HL-60/S4 treated with phorbol 12-myristate 13-acetate at 8.2 ng/mL for 4 days and 3 days (cell line): ENCODE measurements around the gene ID1.
"Not testable (repeated sequence)": the region's sequence is repeated elsewhere in the genome, so short reads cannot be mapped to it uniquely, and the experiment has no call there.

Source experiments
- in situ Hi-C: fragments of 300-500 bp; cut with MboI; formaldehyde crosslinking; loops from 2 replicates; pipeline ENCODE4 v1.15.0; 2022; ENCODE audit warnings: low sequenced_read_pairs

ID1 gene

DNA sequence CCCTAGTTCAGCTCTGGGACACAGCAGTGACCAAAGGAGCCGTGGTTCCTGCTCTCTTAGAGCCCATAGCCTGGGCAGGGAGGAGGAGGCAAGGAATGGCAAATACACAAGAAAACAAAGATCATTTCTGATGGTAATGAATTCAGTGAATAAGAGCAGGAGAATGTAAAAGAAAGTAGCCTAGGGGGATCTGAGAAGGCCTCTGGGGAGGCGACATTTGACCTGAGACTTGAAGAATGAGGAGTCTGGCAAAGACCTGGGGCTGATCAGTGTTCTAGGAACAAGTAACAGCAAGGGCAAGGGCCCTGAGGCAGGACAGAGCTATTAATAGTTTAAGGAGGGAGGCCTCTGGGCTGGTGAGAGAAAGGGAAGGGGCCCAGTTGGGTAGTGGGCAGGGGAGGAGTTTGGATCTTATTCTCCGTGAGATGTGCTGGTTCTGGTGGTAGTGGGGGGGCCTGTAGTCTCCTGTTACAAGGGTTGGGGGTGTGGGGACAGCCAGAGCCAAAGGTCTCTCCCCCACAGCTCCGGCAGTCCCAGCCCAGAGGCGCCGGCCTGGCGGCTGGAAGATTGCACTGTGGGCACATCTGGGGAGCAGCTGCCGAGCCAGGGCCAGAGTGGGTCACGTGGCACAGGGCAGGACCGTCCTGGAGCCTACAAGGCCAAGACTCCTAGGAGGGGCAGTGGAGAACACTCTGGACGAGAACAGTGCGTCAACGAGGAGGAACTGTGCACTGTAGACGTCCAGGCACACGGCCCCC lies 9.3 kb upstream of the ID1 start:
- in situ Hi-C loops, result loop anchor here (25.0 kb wide), 1 partner anchor 141 kb away; the partner anchor contains the start of gene TPX2

DNA sequence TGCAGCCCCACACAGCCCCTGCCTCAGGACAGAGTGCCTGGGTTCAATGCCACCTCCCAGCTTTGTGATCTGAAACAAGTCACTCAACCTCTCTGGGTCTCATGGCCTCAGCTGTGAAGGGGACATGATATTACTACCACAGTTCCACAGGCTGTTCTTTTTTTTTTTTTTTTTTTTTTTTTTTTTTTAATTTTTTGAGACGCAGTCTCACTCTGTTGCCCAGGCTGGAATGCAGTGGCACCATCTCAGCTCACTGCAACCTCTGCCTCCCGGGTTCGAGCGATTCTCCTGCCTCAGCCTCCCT lies 8.7 kb upstream of the ID1 start:
- in situ Hi-C loops, result loop anchor here (25.0 kb wide), 1 partner anchor 141 kb away; the partner anchor contains the start of gene TPX2

DNA sequence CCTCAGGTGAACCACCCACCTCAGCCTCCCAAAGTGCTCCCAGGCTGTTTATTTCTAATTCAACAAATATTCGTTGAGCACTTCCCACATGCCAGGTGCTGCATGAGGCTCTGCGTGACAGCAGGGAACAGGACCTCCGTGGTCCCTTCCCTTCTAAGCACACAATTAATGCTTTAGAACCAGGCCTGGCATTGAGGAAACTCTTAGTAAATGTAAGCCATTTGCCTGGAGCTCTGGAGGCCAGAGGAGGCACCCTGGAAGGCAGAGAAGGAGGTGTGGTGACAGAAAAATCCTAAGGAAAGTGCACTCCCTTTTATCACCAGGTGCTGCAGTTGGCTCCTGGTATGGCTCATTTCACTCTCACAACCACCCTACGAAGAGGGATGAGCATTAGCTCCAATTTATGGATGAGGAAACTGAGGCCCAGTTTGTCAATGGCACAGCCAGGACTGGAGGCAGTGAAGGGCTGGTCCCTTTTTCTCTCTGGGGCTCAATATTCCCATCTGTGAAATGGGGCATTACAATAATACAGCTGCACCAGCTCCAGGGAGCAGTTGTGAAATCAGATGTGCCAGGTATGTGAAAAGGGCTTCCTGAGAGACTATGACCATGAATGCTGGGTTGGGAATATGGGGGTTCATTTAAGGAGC lies 8.1 kb upstream of the ID1 start:
- in situ Hi-C loops, result loop anchor here (25.0 kb wide), 1 partner anchor 140 kb away; the partner anchor contains the start of gene TPX2

DNA sequence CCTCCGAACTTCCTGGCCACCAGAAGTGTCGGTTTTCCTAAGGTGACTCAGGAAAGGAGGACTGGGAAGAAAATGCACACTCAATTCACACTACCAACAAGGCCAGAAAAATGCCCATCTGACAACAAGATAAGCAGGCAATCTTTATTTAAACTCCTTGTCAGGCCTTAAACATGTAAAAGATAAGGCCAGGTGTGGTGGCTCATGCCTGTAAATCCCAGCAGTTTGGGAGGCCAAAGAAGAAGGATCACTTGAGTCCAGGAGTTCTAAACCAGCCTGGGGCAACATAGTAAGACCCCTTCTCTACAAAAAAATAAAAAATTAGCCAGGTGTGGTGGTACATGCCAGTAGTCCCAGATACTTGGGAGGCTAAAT lies 7.6 kb upstream of the ID1 start:
- in situ Hi-C loops, result loop anchor here (25.0 kb wide), 1 partner anchor 140 kb away; the partner anchor contains the start of gene TPX2

DNA sequence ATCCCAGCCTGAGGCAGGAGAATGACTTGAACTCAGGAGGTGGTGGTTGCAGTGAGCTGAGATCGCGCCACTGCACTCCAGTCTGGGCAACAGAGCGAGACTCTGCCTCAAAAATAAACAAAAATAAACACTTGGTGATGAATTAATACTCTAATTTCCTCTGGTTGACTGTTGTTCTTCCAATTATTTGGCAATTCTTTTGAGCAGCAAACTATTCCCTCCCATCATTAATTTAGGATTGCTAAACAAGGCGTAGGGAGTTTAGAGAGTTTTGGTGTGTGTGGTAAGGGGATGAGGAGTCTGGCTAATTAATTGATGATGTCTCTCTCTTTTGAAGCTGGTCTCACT lies 2.7 kb upstream of the ID1 start:
- in situ Hi-C loops, result no loop called here

DNA sequence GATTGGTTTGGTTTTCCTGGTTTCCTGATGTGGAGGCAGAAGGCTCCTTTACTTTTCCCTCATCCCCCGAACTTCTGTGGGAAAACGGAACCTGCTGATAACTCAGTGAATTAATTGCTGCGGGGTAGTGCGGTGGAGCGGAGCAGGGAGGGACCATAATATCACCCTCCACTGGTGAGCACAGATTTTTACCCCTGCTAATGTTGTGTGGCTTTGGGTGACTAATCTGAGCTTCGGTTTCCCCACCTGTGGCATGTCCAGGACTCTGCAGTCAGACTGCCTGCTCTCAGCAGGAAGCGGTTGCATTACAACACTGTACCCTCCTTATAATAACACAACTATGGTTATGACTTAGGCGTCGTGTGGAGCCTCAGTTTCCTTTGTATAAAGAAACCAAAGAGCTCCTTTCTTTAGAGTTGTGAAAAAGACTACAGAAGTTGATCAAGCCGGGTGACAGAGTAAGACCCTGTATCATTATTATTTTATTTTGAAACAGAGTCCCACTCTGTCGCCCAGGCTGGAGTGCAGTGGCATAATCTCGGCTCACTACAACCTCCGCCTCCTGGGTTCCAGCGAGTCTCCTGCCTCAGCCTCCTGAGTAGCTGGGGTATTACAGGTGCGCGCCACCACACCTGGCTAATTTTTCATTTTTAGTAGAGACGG lies 2.2 kb upstream of the ID1 start:
- in situ Hi-C loops, result no loop called here

DNA sequence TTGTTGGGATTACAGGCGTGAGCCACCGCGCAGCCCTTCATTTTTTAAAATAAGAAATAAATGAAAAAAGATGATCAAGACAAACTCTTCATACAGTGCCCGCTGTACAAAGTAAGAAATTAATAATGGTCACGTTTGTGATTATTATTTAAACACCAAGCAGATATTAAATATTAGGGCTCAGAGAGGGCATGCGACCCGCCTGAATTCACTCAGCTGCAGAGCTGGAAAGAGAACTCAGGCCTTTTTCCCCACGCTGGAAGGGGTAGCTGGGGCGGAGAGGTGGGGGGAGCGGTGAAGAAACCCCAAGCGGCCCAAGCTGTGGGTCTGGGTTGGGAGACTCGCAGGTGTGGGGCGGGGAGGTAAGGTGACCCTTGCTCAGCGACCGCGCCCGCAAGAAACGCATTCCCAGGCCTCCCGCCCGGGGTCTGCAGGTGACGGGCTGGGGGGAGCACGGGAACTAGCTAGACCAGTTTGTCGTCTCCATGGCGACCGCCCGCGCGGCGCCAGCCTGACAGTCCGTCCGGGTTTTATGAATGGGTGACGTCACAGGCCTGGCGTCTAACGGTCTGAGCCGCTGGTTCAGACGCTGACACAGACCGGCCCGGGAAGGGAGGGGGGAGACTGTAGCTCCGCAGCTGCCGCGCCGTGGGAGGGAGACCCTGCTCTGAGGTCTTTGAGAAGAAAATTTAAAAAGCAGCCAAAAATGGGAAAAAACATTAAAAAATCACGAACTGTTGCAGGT lies 1.1 kb upstream of the ID1 start:
- in situ Hi-C loops, result no loop called here

DNA sequence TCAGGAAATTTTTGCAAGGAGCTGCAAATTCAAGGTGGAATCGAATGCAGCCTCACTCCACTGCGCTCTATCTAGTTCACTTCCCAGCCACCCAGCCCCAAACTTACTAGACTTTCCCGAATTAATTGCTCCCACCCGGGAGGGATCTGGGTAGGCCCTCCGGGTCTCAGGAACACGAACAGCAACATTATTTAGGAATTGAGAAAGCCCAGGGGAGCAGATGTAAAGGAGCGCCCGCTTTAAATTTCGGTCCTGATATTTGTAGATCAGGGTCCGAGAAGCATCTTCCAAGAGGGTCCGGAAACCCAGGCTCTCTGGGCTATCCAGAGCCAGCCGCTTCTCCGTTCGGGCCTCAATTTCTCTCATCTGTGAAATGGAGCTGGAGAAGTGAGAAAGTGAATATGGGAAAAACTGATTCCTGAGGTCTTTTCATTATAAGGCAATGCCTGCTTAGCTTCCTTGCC lies 490 bp upstream of the ID1 start:
- in situ Hi-C loops, result no loop called here

DNA sequence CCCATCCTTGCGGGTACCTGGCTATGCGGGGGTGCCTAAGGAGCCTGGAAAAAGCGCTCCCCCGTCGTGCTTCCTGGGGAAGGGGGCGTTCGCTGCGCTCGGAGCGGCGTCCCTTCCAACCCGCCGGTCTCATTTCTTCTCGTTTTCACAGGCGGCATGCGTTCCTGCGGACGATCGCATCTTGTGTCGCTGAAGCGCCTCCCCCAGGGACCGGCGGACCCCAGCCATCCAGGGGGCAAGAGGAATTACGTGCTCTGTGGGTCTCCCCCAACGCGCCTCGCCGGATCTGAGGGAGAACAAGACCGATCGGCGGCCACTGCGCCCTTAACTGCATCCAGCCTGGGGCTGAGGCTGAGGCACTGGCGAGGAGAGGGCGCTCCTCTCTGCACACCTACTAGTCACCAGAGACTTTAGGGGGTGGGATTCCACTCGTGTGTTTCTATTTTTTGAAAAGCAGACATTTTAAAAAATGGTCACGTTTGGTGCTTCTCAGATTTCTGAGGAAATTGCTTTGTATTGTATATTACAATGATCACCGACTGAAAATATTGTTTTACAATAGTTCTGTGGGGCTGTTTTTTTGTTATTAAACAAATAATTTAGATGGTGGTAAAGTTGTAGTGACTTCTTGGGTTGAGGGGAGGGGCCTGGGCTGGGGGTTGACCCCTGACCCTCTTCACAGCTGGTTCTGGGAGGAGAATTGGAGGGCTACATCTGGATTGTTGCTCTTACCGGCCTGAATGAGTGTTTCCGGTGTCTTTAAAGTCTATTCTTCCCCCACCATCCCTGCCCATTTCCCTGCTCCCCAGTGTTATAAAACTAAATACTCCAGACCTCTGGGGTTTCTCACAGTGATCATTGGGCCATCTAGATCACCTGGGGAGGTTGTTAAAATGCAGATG lies 1.1 kb downstream of the ID1 start:
- in situ Hi-C loops, result no loop called here

DNA sequence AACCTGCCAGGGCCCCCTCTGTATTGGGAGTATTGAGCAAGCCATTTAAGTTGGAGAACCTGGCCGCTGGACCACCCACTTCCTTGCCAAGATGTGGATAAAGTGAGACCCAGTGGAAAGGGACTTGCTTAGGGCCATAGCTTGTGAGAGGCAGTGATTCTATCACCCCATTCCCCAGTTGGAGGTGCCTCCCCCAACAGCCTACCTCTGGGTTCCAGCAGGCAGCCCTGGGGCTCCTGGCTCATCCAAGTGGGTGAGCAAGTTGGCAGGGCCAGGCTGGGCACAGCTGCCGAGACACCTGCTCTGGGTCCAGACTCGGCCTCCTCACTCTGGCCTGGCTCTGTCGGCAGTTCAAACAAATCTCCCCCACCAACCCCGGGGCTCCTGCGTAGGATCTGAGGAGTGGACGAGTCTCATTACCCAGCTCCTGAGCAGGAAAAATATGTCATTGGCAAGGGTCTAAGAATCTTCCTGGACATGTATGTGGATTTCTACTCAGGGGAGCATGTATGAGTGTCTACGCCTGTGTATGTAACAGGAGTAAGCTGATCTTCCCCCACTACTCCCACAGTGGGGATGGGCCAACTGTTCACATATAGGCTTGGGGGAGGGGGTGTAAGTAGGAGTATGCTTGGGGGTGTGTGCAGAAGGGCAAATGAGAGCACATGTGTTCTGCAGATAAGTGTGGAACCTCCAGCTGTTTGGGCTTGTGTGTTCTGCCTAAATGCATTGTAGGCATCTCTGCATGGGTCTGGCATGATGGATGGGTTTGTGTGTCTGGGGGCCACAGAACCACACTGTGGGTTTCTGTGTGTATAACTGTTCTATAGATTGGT lies 1.9 kb downstream of the ID1 start:
- in situ Hi-C loops, result no loop called here

DNA sequence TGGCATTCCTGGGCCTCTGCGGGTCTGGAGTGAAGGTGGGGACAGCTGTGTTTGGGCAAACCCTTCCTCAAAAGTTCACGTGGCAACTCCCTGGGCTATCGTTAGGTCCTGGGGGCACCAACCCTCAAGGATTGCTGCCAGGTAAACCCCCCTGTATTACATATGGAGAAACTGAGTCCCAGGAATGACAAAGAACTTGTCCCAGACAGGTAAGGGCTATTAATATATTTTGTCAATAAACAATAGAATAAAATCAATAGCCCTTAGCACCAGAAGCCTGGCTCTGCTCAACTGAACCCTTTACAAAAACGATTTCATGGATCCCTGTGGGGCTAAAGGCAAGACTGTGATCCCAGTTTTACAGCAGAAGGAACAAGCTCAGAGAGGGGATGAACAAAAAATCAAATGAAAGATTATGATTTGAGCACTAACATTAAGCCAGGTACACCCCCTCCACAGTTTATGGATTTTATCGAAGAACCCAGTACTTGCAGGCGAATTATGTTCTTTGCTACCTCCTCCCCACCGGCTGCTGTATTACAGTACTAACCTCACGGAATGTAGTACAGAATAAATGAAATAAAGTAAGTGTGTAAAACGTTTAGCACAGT lies 2.7 kb downstream of the ID1 start:
- in situ Hi-C loops, result no loop called here

DNA sequence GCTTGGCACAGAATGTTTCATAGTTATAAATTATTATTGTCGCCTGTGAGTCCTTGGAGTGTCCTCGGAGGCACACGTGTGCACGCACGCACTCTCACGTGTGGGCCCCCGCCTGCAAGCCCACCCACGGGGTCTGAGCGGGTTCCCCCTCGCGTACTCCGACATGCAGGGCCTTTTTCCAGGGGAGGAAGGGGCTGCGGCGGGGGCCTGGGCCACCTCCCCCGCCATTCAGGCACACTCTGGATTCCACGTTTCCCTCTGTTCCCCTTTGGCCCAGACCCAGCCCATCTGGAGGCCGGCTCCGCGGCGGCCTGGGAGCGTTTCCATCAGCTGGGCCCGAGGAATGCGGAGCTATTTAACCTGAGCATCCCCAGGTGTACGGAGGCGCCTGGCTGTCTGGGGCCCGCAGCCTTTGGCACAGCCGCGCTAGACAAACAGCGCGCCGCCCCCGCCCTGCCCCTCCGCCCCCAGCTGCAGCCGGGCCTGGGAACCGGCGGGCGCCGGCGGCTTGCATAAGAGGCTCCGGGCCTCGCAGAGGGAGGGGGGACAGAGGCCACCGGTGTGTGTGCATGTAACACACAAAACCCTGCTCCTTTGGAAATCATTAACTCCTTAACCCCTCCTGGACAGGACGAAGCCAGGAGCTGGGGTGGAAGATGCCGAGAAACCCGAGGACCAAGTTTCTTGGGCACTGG lies 3.3 kb downstream of the ID1 start:
- in situ Hi-C loops, result no loop called here

DNA sequence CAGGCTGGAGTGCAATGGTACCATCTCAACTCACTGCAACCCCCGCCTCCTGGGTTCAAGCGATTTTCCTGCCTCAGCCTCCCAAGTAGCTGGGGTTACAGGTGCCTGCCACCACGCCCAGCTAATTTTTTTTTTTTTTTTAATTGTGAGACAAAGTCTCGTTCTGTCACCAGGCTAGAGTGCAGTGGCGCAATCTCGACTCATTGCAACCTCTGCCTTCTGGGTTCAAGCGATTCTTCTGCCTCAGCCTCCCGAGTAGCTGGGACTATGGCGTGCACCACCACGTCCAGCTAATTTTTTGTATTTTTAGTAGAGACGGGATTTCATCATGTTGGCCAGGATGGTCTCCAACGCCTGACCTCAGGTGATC lies 7.2 kb downstream of the ID1 start:
- in situ Hi-C loops, result loop anchor here (10.0 kb wide), 1 partner anchor 47 kb away; no protein-coding TSS in a partner anchor

DNA sequence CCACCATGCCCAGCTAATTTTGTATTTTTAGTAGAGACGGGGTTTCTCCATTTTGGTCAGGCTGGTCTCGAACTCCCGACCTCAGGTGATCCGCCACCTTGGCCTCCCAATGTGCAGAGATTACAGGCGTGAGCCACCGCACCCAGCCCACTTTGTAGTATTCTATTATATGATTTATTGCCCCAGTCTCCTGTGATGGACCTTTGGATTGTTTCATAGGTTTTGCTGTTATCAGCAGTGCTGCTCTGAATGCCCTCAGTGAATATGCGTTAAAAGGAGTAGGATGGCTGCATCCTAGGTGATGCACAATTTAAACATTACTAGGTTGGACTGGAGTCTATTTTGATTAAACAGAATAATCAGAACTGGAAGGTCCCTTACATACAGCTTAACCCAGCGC lies 10.3 kb downstream of the ID1 start:
- in situ Hi-C loops, result loop anchor here (10.0 kb wide), 1 partner anchor 51 kb away; no protein-coding TSS in a partner anchor

DNA sequence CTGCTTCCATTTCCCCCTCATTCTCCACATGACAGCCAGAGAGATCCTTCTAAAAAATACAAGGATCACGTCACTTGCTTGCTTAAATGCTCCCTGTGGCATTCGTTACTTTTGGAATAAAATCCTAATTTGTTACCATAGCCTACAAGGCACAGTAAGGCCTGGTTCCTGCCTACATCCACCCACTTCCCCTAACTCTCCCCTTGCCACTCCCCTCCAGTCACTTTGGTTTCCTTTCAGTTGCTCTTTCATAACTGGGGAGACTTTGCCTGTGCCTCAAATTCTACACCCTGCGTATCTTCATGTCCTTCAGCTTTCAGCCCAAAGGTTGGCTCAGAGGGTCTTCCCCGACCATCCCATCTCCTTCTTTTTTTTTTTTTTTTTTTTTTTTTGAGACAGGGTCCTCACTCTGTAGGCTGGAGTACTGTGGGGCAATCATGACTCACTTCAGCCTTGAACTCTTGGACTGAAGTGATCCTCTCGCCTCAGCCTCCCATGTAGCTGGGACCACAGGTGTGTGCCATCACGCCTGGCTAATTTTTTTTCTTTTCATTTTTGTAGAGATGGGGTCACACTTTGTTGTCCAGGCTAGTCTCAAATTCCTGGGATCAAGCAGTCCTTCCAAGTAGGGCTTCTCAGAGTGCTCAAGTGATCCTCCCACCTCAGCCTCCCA lies 12.5 kb downstream of the ID1 start:
- in situ Hi-C loops, result loop anchor here (10.0 kb wide), 1 partner anchor 53 kb away; no protein-coding TSS in a partner anchor

DNA sequence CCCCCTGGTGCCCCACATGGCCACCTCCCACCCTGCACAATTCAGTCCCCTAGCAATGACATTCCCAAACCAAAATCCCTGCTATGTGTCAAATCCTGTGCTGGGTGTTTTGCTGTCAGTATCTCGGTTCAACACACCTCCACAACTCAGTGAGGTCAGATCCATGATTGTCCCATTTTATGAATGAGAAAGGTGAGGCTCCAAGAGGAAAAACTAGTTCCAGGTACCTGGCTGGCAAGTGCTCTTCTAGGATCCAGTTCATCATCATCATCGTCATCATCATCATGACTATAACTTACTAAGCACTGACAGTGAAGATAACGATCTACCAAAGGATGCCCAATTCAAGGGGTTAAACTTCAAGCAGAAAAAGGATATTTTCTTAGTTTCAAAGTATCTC lies 15.2 kb downstream of the ID1 start:
- in situ Hi-C loops, result no loop called here

DNA sequence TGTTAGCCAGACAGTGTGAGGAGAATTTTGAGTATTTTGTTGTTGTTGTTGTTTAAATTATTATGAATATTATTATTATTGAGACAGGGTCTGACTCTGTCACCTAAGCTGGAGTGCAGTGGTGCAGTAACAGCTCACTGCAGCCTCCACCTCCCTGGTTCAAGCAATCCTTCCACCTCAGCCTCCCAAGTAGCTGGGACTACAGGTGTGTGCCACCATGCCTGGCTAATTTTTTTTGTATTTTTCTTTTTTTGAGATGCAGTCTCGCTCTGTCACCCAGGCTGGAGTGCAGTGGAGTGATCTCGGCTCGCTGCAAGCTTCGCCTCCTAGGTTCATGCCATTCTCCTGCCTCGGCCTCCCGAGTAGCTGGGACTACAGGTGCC lies 18.0 kb downstream of the ID1 start:
- in situ Hi-C loops, result not testable (repeated sequence)

DNA sequence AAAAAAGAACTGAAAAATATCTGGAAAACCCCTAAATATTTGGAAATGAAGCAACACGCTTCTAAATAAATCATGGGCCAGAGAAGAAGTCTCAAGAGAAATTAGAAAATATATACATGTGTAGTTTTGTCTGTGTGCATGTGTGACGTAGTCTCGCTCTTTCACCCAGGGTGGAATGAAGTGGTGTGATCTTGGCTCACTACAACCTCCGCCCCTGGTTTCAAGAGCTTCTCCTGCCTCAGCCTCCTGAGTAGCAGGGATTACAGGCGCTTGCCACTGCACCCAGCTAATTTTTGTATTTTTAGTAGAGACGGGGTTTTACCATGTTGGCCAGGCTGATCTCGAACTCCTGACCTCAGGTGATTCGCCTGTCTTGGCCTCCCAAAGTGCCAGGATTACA lies 21.4 kb downstream of the ID1 start:
- in situ Hi-C loops, result not testable (repeated sequence)
